Left colon (tissue), 2 donors: ENCODE results near the gene WNK2. TPM values are rescaled to one million over a fixed set of nuclear protein-coding genes. Genes with fewer than 3 reads are reported as not detected.

Experiments
- ATAC-seq: fragments of 200-7000 bp; cut with Tn5 transposase; one replicate; pipeline ENCODE4 v1.9.1; 2020; ENCODE audit warnings: mild to moderate bottlenecking, moderate library complexity
- DNase-seq, 2 donors: peaks; one replicate each; pipeline ENCODE4 v3.0.0-alpha.2; 2020
- intact Hi-C, 2 donors: fragments of 100-400 bp; cut with DNase I in 1 of 2; cut with micrococcal nuclease in 1 of 2; formaldehyde crosslinking; loops; one replicate each; pipeline versions ENCODE4 v1.11.2 to v1.14.0; 2022; cut with DNase I, micrococcal nuclease
- total RNA-seq, 2 donors: library from RNA; stranded (reverse); fragmentation: NEBNext Ultra II Directional; extraction: Animal tissue kit (Norgen Biotek cat#: 25700); gene quantifications; one replicate each; pipeline ENCODE4 v1.2.1, GENCODE V29; 2021
- donor health status: DM: no; HTN: no; CAD: no.
- donor health status: DM: yes; HTN: yes; CAD: no.

The WNK2 gene
- total RNA-seq, 2 donors from 2014 or later = 161 to 279 TPM

DNA sequence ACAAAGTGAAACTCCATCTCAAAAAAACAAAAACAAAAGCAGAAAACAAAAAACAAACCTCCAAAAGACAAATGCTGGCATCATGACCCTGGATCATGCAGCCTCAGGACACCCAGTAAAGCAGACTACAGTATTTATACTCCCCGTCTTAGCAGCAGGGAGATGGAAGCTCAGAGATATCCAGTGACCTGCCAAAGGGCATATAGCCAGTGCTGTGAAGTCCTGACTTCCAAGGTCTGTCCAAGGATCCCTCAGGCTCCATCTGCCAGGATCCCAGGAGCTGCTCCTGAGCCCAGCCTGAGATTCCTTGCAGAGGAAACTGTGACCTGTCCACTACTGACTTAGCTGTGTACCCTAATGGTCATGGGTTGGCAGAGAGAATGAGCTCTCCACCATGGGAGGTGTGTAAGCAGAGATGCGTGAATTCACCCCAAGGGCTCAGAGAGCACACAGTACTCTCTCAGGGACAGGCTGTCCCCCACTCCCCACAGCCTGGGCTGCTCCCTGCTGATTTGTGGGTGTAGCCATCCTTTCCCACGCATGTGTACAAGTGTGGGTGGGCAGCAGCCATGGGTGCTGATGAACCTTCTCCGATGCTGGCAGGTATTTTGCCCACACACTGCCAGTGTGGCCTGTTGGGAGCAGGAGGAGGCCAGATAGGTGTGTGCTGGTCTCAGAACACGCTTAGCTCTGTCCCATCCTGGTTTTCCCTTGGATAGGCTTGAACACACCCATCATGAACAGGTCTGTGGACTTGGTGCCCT is 2.1 kb upstream of the WNK2 start:
- no peak for DNase-seq
- no peak for ATAC-seq
- intact Hi-C loops = no loop called here

DNA sequence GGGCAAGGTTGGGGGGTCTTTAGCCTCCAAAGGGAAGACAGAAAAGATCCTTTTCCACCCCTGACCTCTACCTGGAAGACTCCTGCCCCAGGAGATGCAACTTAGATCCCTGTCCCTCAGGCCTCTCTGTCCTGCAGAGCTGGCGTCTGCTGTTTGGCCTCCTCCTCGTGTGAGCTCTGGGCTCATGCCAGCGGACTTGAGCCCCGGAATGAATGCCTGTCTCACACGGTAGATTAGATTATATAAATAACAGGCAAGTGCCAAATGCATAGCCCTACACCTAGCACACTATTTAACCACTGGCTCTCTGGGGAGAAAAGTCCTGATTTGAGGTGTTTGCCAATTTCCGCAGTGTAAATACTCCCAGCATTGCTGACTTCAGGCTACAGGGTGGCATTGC is 1.4 kb upstream of the WNK2 start:
- DNase-seq = peak in 1 of 2 donors; percentile 49
- ATAC-seq = peak; percentile 14
- intact Hi-C loops = no loop called here

DNA sequence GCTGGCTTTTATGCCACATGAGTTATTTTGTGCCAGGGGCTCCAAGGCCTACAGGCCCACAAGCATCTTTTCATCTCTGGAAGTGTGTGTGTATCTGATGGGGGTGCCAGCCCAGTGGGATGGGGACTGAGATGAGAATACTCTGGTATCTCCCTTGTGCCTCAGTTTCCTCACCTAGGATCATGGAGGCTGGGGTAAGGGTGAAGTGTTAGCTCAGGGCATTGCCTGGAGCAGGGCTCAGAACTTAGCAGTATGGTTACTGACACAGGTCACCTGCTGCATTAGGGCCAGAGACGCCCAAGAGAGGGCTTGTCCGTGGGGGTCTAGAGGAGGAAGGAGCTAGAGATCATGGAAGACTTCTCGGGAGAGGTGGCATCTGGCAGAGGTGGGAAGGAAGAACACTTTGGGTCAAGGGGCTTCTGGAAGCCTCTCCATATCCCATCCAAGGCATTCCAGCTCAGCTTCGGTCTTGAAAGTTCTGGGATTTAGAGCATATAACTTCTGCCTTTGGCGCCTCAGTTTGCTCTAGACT is 742 bp upstream of the WNK2 start:
- DNase-seq (no peak), ATAC-seq (no peak)
- intact Hi-C loops = no loop called here

DNA sequence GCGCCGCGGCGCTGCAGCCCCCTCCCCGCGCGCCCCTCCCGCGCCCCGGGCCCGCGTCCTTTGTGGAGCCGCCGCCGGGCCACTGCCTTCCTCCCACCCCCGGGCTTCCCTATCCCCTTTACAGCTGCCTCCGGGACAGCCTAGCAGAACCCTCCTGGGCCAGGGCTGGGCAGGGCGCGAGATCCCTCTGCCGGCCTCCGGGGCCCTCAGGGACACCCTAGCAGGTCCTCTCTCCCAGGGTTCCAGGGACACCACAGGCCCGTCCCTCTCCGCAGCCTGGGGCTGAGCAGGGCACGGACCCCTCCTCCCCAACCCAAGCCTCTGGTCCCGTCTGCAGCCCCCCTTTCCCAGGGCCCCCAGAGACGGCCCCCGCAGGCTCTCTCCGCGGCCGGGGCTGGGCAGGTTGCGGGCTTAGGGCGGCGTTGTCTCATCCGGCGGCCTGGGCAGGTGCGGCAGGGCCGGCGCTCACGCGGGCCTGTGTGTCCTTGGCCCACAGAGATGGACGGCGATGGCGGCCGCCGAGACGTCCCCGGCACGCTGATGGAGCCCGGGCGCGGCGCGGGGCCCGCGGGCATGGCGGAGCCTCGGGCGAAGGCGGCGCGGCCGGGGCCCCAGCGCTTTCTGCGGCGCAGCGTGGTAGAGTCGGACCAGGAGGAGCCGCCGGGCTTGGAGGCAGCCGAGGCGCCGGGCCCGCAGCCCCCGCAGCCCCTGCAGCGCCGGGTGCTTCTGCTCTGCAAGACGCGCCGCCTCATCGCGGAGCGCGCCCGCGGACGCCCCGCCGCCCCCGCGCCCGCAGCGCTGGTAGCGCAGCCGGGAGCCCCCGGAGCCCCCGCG is 710 bp downstream of the WNK2 start:
- intact Hi-C loops = no loop called here
- DNase-seq = no peak
- ATAC-seq = peak; percentile 22

DNA sequence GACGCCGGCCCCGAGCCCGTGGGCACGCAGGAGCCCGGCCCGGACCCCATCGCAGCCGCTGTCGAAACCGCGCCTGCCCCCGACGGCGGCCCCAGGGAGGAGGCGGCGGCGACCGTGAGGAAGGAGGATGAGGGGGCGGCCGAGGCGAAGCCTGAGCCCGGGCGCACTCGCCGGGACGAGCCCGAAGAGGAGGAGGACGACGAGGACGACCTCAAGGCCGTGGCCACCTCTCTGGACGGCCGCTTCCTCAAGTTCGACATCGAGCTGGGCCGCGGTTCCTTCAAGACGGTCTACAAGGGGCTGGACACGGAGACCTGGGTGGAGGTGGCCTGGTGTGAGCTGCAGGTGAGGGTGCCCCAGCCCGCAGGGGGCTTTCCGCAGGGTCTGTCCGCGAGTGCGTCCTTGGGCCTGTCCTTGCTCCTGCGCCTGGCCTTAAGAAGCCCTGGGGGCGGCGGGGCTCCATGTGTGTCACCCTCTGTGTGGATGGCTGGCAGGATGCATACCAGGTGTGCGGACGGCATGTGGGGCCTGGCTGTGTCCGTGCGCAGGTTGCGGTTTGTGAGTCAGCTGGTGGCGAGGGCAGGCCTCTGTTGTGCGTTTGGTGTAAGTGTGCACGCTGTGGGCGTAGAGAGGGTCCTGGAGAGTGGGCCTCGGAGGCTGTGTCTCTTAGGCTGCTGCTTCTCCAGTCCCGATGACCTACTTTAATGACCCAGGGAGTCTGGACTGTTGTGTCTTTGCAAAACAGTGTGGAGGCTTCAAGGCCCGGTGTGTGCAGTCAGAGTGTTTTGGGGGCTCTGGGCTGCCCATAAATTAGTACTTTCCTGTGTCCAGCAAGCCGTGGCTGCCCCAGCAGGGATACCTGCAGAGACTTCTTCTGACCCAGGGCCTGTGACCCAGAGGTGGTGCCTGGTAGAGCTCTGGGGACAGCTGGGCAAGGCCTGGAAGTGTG is 1.6 kb downstream of the WNK2 start:
- intact Hi-C loops = no loop called here
- peak; percentile 27 for ATAC-seq

DNA sequence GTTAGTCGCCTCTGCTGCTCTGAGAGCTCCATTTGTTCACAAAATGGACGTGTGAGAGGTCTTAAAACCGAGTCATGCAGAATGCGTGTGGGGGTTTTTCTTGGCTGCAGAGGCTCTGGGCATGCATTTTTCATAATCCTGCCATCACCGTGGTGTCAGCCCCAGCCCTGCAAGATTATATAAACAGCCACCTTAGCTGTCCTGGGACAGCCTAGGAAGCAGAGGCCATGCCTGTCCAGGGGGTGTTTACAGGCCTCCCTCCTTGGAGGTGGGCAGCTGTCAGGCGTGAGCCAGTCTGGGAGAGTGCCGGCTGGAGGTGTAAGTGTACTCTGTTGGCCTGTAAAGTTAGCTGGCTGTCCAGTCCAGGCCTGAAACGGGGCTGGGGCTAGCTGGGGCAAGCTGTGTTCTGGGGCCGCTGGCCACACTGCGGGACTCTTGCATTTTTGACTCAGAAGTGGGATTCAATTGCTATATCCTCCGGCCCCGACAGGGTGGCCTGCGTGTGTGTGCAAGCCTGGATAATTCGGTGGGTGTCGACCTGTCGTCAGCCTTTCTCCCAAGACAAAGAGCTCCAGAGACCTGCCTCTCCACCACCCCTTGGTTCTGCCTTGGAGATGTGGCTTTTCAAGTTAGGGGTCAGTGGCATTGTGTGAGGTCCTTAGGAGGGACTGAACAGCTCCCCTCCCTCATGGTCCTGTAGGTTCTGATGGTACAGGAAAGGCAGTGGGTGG is 2.4 kb downstream of the WNK2 start:
- intact Hi-C loops = no loop called here
- ATAC-seq = peak; percentile 15
- peak in 1 of 2 donors; percentile 44 for DNase-seq

More for the DNA sequence above, 1.6 kb downstream of the WNK2 start:
- no peak for DNase-seq

DNA sequence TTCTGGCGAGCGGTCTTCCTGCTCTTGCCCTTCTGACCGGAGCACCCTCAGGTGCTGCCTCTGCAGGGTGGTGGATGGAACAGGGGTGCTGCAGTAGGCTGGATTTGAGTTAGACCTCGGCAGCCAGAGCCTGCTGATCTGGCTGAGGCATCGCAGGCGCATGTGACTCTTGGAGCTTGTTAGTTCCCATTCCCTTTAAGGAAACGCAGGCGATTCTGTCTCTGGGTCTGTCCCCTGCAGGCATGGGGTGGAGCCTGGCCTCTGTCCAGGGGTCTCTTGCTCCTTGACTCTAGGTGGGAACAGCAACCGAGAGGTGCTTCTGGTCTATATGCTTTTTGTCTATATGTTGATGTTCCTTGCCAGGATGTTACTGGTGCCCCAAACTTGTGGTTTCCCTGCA is 3.1 kb downstream of the WNK2 start:
- intact Hi-C loops = no loop called here
- ATAC-seq (peak; percentile 35), DNase-seq (peak in 1 of 2 donors; percentile 71)

DNA sequence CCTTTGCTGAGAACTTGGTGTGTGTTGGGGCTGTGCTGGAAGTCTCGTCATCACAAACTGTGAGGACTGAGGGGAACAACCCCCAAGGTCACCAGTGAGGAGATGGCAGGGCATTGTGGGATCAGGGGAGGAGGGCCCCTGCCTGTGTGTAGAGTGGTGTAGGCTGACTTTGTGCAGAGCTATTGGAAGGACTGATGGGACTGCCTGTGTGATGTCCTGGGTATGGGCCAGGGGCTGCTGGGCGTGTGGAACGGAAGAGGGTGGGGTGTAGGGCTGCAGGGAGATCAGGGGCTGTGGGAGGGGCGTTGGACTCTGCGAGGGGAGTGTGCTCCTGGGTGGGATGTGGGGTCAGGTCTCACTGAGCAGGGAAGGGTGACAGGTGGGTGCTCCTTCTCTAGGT is 3.6 kb downstream of the WNK2 start:
- intact Hi-C loops = no loop called here
- ATAC-seq = no peak
- peak in 1 of 2 donors; percentile 32 for DNase-seq

DNA sequence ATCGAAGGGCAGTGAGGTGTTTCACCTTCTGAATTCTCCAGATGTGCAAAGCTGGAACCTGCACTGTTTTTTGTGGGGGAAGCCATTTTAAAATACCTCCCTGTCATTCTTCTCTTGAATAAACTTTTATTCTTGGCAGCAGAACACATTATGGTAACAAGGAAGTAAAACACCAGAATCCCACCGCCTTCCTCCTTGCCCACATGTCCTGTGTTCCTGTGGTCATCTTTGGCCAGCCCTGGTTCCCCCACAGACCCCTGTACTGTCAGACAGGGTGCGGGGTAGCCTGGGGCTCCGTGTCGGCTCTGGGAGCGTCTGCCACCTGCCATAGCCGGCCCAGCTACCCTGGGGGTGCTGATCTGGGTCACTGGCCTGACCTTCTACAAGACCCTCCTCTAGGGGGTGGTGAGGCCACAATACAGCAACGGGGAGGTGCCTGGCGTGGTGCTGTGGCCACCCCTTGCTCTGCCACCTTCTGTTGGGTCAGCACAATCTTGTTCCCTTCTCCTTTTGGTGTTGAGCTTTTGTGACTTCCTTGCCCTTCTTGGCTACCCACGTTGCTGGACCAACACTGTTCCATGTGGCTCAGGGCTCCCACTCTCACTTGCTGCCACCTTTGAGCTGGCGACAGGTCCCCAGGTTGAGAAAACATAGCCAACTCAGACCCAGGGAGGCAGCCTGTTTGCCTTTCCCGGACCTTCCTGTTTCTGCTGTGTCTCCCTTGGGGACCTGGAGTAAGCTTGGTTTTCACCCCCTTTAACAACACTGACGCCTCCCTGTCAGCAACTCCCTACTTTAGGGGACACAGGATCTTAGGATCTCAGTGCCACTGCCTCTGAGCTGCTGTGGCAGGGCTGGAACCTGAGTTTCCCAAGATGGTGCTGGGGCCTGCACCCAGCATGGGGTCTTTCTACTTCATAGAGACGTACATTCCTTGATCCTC is 4.8 kb downstream of the WNK2 start:
- no peak for ATAC-seq
- intact Hi-C loops = no loop called here
- no peak for DNase-seq

DNA sequence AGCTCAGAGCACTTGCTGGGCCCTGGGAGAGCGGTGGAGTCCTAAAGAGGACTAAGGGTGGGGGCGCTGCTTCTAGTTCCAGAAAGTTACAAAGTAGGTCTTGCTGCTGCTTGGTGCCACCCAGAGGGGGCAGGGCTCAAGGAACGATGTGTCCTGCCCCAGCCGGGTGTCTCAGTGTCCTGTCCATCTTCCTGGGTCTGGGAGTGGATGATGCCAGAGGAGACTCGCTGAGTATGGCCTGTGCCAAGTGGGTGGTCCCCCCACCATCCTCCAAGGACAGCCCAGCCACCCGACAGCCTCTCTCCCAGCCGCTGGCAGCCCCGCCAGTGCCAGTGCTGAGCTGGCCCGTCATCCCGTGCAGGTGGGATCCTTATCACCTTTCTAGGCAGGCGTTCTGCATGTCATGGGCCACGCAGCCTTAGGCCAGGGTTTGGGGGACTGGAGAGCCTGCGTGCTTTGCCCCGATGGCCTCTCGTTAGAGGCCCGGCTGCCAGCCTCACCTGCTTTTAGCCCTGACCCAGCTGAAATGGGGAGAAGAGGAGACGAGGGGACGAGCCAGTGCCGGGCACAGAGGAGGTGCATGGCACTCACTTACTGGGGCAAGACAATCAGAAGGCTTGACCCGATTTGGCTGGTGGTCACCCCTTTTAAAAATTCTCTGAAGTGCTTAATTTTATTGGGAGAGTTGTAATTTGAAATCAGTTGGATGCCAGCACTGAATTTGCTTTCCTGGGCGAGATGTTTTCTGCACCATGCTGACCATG is 5.6 kb downstream of the WNK2 start:
- no peak for ATAC-seq
- intact Hi-C loops = no loop called here
- peak in 1 of 2 donors; percentile 36 for DNase-seq

DNA sequence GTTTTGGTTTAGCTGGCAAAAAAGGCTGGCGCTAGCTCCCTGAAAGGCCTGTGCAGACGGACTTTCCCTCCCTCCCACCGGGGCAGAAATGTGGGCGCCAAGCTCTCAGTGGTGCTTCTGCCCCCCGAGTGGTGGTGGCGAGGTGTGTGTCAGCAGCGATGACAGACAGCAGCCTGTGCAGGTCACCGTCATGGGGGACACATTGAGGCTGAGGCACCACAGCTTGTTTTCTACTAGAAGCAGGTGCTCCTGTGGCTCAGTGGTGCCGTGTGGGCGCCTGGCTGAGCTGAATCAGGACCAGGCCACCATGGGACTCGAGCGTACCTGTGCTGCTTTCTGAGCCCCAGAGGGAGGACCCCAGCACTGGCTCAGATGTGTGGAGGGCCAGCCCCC is 6.2 kb downstream of the WNK2 start:
- intact Hi-C loops = no loop called here

DNA sequence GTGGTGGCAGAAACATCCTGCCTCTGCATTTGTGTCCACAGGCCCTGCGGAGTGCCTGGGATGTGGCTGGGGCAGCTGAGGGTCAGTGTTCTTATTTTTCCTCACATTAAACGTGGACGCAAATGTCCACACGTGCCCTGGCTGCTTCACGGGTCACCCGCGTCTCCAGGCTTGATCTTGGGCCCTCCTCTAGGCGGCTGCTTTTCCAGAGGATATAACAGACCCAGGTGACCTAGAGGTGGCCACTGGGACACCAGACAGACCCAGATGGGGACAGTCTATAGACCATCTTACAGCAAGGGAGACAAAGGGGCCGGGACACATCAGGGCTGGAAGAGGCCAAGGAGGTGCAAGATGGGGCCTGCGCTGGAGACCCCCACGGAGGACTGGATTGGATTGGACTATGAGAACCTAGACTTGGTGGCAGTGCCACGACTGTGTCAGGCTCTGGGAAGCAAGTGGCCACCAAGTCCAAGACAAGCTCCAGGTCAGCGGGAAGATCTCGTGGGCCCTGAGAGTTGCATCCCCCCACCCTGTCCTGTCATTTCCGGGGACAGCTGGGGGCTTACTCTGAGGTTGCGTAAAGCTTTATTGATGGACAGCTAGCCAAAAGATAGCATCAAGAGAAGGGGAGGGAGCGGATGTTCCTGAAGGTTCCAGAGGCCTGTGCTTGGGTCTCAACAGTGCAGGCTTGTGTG is 6.9 kb downstream of the WNK2 start:
- DNase-seq (no peak), ATAC-seq (no peak)

More for the DNA sequence above, 6.2 kb downstream of the WNK2 start:
- DNase-seq (no peak), ATAC-seq (no peak)

DNA sequence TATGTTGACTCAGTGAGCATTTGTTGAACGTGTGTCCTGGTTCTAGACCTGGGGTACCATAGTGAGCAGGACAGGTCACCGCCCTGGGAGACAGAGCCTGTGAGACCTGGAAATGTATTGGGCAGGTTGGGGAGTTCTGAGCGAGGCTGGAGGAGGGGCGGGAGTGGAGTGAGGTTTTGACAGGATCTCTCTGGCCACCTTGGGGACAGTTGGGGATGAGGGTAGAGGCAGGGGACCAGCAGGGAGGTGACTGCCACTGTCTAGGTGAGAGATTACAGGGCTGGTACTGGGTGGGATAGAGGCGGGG is 7.4 kb downstream of the WNK2 start:
- intact Hi-C loops = no loop called here
- no peak for DNase-seq
- ATAC-seq = no peak

More for the DNA sequence above, 6.9 kb downstream of the WNK2 start:
- intact Hi-C loops = no loop called here

DNA sequence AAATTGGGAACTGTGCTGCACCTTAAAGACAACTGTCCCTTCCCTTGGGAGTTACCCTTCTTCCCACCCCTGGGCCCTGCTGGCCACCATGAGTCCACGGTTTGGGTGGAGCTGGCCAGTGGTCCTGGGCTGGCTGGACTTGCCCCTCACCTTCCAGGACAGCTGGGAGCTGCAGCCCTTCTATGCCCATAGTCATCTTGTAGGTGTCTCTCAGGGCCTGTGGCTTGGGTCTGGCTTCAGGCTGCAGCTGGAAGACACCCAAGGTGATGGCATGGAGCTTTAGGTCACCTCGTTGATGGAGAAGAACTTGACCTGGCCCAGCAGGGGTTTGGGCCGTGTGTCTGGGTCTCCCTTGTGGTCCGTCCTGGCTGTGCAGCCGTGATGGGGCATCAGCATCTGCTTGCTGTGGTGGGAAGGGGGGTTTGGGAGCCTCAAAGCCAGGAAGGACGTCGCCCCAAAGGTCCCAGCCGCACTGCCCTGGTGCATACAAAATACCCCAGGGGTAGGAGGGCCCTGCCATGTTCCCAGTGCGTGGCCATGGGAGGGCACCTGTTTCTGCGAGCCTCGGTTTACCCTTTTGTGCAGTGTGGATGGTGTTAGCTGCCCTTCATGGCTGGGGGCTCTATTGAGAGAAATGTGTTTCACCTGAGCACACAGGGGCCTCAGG is 8.9 kb downstream of the WNK2 start:
- ATAC-seq (no peak), DNase-seq (no peak)

DNA sequence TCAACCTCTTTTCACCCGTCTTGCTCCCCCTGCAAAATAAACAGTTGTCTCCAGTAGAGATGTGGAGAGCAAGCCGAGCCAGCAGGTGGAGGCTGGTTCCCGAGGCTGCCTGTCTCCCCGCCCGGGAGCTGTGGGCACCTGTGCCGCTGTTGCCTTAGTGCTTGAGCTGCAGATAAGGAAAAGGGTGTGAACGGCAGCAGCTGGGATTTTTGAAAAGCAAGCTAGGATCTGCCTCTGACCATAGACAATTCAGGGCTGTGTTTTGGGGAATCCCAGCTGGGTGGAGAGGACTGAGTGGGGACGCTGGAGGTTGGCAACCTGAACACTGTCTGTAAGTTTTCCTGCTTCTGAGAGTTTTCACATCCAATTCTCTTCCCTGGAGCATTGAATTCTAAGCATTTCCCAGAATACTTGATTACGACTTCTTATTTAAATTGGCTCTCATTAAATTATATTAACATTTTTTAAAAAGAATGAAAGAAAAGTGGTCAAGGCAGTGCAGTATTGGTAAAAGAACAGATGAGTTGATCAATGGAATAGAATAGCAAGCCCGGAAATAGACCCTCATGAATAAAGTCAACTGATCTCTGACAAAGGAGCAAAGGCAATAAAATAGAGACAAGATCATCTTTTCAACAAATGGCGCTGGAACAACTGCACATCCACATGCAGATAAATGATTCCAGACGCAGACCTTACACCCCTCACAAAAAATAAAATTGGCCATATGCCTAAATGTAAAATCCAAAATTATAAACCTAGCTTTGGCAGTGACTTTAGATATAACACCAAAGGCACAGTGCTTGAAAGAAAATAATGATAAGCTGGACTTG is 9.7 kb downstream of the WNK2 start:
- DNase-seq = peak; percentile 80 to 85
- intact Hi-C loops = no loop called here
- peak; percentile 77 for ATAC-seq

More for the DNA sequence above, 8.9 kb downstream of the WNK2 start:
- intact Hi-C loops = no loop called here
